T-helper 1 cell treated with Interleukin-12 subunit alpha and Interleukin-12 subunit beta and Interleukin-4 antibody, amounts not matched to agents 30 ng/mL and 1 ng/mL, for 36 hours (primary cell): ENCODE results near the gene UBE3B. TPM values are rescaled to one million over a fixed set of nuclear protein-coding genes. Genes with fewer than 3 reads are reported as not detected.

Experiments
- total RNA-seq: library from RNA; stranded (reverse); gene quantifications from 2 replicates; pipeline ENCODE4 v1.2.3, GENCODE V29; 2022

UBE3B gene
- total RNA-seq, 1 donor from 2014 or later = 33.2 TPM

Other genes with a start within 250 kb of the UBE3B start
- not detected in 2 replicates for gene FOXN4, start 168.3 kb upstream of the UBE3B start, total RNA-seq
- not detected in 2 replicates for gene MYO1H, start 129.7 kb upstream of the UBE3B start, total RNA-seq
- 46.6 and 52.5 TPM in 2 replicates for gene KCTD10, start 334 bp upstream of the UBE3B start, total RNA-seq
- gene MMAB, start 95.9 kb downstream of the UBE3B start, total RNA-seq = 23.3 and 24.1 TPM in 2 replicates
- 14.1 and 14.2 TPM in 2 replicates for gene MVK, start 96.2 kb downstream of the UBE3B start, total RNA-seq
- gene FAM222A, start 236.2 kb downstream of the UBE3B start, total RNA-seq = 0.51 and 0.80 TPM in 2 replicates